Muscle layer of colon (tissue), 2 donors: ENCODE results near the gene HERC5.
A peak's percentile ranks its signal among the peaks of the same experiment; 100 is the strongest.

Experiments used
- H3K27ac ChIP-seq: one replicate; pipeline ENCODE4 v1.7.0; 2013; ENCODE audit warnings: low read depth, mild to moderate bottlenecking, low read length, moderate library complexity
- H3K27me3 ChIP-seq, 2 donors: one replicate each; pipeline ENCODE4 v1.7.0; 2013; ENCODE audit warnings: low read length in 2 of 2, mild to moderate bottlenecking in 2 of 2; ENCODE audit not compliant: insufficient read depth in 2 of 2, control insufficient read depth in 1 of 2
- H3K36me3 ChIP-seq: one replicate; pipeline ENCODE4 v1.7.0; 2013; ENCODE audit warnings: mild to moderate bottlenecking, low read length; ENCODE audit not compliant: insufficient read depth
- H3K4me1 ChIP-seq: one replicate; pipeline ENCODE4 v1.7.0; 2013; ENCODE audit warnings: mild to moderate bottlenecking, low read length; ENCODE audit not compliant: insufficient read depth
- H3K4me3 ChIP-seq, 2 donors: one replicate each; pipeline ENCODE4 v1.7.0; 2013; ENCODE audit warnings: low read length in 2 of 2, low read depth in 1 of 2, mild to moderate bottlenecking in 1 of 2, moderate library complexity in 1 of 2
- H3K9ac ChIP-seq: one replicate; pipeline ENCODE4 v1.7.0; 2013; ENCODE audit warnings: low read length
- H3K9me3 ChIP-seq: one replicate; pipeline ENCODE4 v1.7.0; 2013; ENCODE audit warnings: mild to moderate bottlenecking, low read length
- donor health status: abdominal sarcoma.
- donor health status: Adenocarcinoma of cecum.

Gene HERC5

GRCh38 chr4:88489100-88489761, 32.3 kb downstream of the HERC5 start:
- peaks cover 13% of the 10 kb centered on the region for H3K36me3 ChIP-seq
- no peaks in the 10 kb centered on the region for H3K9me3 ChIP-seq
- no peak overlapping the region for H3K9ac ChIP-seq
- H3K4me1 ChIP-seq, result no peaks in the 10 kb centered on the region
- H3K27ac ChIP-seq, result no peak overlapping the region
- H3K4me3 ChIP-seq, result no peak overlapping the region
- H3K27me3 ChIP-seq, result no peaks in the 10 kb centered on the region

- H3K27me3 ChIP-seq, result no peaks in the 10 kb centered on the region
- peaks cover 7% of the 10 kb centered on the region for H3K36me3 ChIP-seq
- no peak overlapping the region for H3K9ac ChIP-seq
- H3K4me1 ChIP-seq, result no peaks in the 10 kb centered on the region
- H3K4me3 ChIP-seq, result no peak overlapping the region
- H3K27ac ChIP-seq, result no peak overlapping the region
- no peaks in the 10 kb centered on the region for H3K9me3 ChIP-seq
Observed at GRCh38 chr4:88497859-88498409, 41.0 kb downstream of the HERC5 start.

- Histone ChIP-seq H3K4me3 (no peak overlapping the region), H3K9me3 (no peaks in the 10 kb centered on the region), H3K36me3 (peaks cover 9% of the 10 kb centered on the region), H3K9ac (no peak overlapping the region), H3K27me3 (no peaks in the 10 kb centered on the region), H3K4me1 (no peaks in the 10 kb centered on the region), H3K27ac (no peak overlapping the region)
Observed at GRCh38 chr4:88503344-88503743, 46.4 kb downstream of the HERC5 start.

GRCh38 chr4:88511236-88511635, 54.3 kb downstream of the HERC5 start:
- Histone ChIP-seq H3K4me1 (no peaks in the 10 kb centered on the region), H3K27me3 (no peaks in the 10 kb centered on the region), H3K27ac (no peak overlapping the region), H3K9me3 (no peaks in the 10 kb centered on the region), H3K36me3 (no peaks in the 10 kb centered on the region), H3K4me3 (no peak overlapping the region), H3K9ac (no peak overlapping the region)

- Histone ChIP-seq H3K4me3 (no peak overlapping the region), H3K4me1 (peaks cover 7% of the 10 kb centered on the region), H3K27ac (no peak overlapping the region), H3K27me3 (no peaks in the 10 kb centered on the region), H3K36me3 (no peaks in the 10 kb centered on the region), H3K9me3 (no peaks in the 10 kb centered on the region), H3K9ac (no peak overlapping the region)
Observed at GRCh38 chr4:88514557-88515511, 57.9 kb downstream of the HERC5 start.

- Histone ChIP-seq H3K27me3 (no peaks in the 10 kb centered on the region), H3K9me3 (no peaks in the 10 kb centered on the region), H3K4me1 (peaks cover 8% of the 10 kb centered on the region), H3K27ac (no peak overlapping the region), H3K9ac (no peak overlapping the region), H3K4me3 (no peak overlapping the region), H3K36me3 (peaks cover 8% of the 10 kb centered on the region)
Observed at GRCh38 chr4:88516746-88517145, 59.8 kb downstream of the HERC5 start.

GRCh38 chr4:88517825-88518224, 60.9 kb downstream of the HERC5 start:
- no peaks in the 10 kb centered on the region for H3K27me3 ChIP-seq
- H3K27ac ChIP-seq, result no peak overlapping the region
- H3K4me3 ChIP-seq, result no peak overlapping the region
- peaks cover 9% of the 10 kb centered on the region for H3K36me3 ChIP-seq
- H3K9me3 ChIP-seq, result no peaks in the 10 kb centered on the region
- peaks cover 18% of the 10 kb centered on the region for H3K4me1 ChIP-seq
- H3K9ac ChIP-seq, result no peak overlapping the region

GRCh38 chr4:88518911-88519310, 62.0 kb downstream of the HERC5 start:
- H3K9ac ChIP-seq, result no peak overlapping the region
- H3K4me3 ChIP-seq, result no peak overlapping the region
- peaks cover 18% of the 10 kb centered on the region for H3K4me1 ChIP-seq
- no peaks in the 10 kb centered on the region for H3K9me3 ChIP-seq
- H3K27ac ChIP-seq, result no peak overlapping the region
- H3K36me3 ChIP-seq, result peaks cover 9% of the 10 kb centered on the region
- no peaks in the 10 kb centered on the region for H3K27me3 ChIP-seq

GRCh38 chr4:88522702-88523324, 65.9 kb downstream of the HERC5 start:
- H3K27me3 ChIP-seq, result no peaks in the 10 kb centered on the region
- peak overlapping the region; percentile 92 for H3K9ac ChIP-seq
- H3K36me3 ChIP-seq, result peaks cover 9% of the 10 kb centered on the region
- H3K4me1 ChIP-seq, result peaks cover 32% of the 10 kb centered on the region
- H3K27ac ChIP-seq, result peak overlapping the region; percentile 88
- H3K4me3 ChIP-seq, result peak overlapping the region; percentile 72 to 87
- H3K9me3 ChIP-seq, result no peaks in the 10 kb centered on the region

GRCh38 chr4:88523325-88524129, 66.6 kb downstream of the HERC5 start, which contains the start of gene PYURF:
PYURF (minus strand) TSS chr4:88523776; CDS start chr4:88523700, 76 bp downstream.
- peak within 1 kb of the TSS; percentile 94 for H3K9ac ChIP-seq
- H3K36me3 ChIP-seq, result peaks cover 9% of the 10 kb centered on the region
- no peaks in the 10 kb centered on the region for H3K9me3 ChIP-seq
- no peaks in the 10 kb centered on the region for H3K27me3 ChIP-seq
- H3K4me3 ChIP-seq, result peak within 1 kb of the TSS; percentile 72 to 87
- H3K4me1 ChIP-seq, result peaks cover 32% of the 10 kb centered on the region
- peak within 1 kb of the TSS; percentile 88 for H3K27ac ChIP-seq
